ENCODE results near the gene BPIFB6. TPM values are rescaled to one million over a fixed set of nuclear protein-coding genes. Genes with fewer than 3 reads are reported as not detected.

BPIFB6 gene
- total RNA-seq, 6 experiments from 2014 or later: not detected

GRCh38 chr20:33076662-33077372, 45.4 kb downstream of the BPIFB6 start:
- peaks cover 40% of the 10 kb centered on the region for H3K27me3 Mint-ChIP-seq (ENCODE audit: insufficient read depth)

DNA sequence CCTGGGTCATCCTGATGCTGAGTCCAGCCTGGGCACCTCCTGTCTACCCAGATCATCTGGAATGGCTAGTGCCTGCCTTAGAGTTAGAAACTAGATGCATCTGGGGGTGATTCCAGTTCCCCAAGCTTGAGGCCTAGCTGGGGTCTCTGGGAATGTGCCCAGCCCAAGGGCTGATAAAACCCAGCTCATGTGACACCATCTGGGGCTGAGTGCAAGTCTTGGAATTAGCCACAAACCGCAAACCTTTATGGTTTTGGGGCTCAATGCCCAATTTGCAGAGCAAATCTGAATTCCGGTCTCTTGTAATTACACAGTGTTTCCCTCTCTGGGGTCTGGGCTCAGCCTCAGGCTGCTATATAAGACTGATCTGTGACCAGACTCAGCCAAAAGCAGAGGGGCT, 47.8 kb downstream of the BPIFB6 start, which contains the start of gene BPIFB4:
TSS of gene BPIFB4 (plus strand) at position 385 of the 400 bp plus-strand sequence. CDS start 1,884 bp downstream, outside the sequence.
- peak; percentile 64 for DNase-seq
- Mint-ChIP-seq H3K27ac (no peak within 1 kb of the TSS), H3K4me3 (no peak within 1 kb of the TSS), H3K9me3 (no peaks in the 10 kb centered on the region), H3K27me3 (ENCODE audit: insufficient read depth) (peaks cover 36% of the 10 kb centered on the region), H3K36me3 (ENCODE audit: low read depth) (no peaks in the 10 kb centered on the region), H3K4me1 (ENCODE audit: low read depth) (peaks cover 10% of the 10 kb centered on the region)
- no peak for TF ChIP-seq CTCF (IDR thresholded peaks at IDR 0.05)

More at GRCh38 chr20:33076662-33077372, 45.4 kb downstream of the BPIFB6 start:
- H3K4me1 Mint-ChIP-seq (ENCODE audit: low read depth): peaks cover 10% of the 10 kb centered on the region
- no peak for DNase-seq
- peak; percentile 74 for TF ChIP-seq CTCF (IDR thresholded peaks at IDR 0.05)
- H3K36me3 Mint-ChIP-seq (ENCODE audit: low read depth): no peaks in the 10 kb centered on the region
- H3K4me3 Mint-ChIP-seq: no peak overlapping the region
- no peaks in the 10 kb centered on the region for H3K9me3 Mint-ChIP-seq
- H3K27ac Mint-ChIP-seq: no peak overlapping the region

DNA sequence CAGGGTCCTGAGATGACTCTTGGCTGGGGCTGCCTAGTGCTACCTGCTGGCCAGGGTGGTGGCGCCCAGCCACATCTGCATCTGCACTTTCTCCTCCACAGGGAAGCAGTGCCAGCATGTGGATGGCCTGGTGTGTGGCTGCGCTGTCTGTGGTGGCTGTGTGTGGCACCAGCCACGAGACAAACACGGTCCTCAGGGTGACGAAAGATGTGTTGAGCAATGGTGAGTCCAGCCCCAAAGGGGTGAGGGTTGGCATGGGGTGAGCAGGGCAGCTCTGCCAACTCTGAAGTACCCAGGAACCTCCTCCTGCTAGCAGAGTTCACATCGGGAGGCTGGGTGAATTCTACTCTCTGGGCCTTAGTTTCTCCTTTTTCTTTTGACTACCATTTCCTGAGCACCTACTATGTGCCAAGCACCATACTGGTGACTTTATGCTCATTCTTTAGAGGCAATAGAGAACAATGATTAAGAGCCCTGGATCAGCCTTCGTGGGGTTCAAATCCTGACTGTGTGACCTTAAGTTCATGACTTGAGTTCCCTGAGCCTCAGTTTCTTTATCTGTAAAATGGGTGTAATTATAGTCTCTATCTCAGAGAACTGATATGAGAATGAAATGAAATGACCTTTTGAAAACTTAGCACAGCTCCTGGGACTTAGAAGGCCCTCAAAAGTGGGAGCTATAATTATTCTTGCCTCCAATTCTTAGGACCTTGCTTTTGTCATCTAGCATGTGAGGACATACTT, 50.1 kb downstream of the BPIFB6 start:
- H3K9me3 Mint-ChIP-seq: no peaks in the 10 kb centered on the region
- no peak overlapping the region for H3K27ac Mint-ChIP-seq
- H3K36me3 Mint-ChIP-seq (ENCODE audit: low read depth): no peaks in the 10 kb centered on the region
- H3K4me3 Mint-ChIP-seq: no peak overlapping the region
- peaks cover 10% of the 10 kb centered on the region for H3K4me1 Mint-ChIP-seq (ENCODE audit: low read depth)
- no peak for DNase-seq
- peaks cover 35% of the 10 kb centered on the region for H3K27me3 Mint-ChIP-seq (ENCODE audit: insufficient read depth)
- no peak for TF ChIP-seq CTCF (IDR thresholded peaks at IDR 0.05)

DNA sequence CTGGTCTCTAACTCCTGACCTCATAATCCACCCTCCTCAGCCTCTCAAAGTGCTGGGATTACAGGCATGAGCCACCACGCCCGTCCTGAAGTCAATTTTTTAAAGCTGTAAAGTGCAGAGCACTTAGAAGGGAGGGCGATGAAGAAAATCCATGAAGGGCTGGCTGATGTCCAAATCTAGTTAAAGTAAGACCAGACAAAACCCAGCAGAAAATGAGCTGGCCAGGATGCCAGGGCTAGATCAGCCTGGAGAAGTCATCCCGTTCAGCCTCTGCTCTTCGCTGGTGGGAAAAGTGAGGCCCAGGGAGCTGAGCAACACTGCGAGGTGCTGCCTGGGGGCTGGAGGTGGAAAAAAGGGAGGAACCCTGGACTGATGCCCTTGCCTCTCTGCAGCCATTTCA, 51.1 kb downstream of the BPIFB6 start:
- no peak for DNase-seq
- no peak overlapping the region for H3K27ac Mint-ChIP-seq
- no peaks in the 10 kb centered on the region for H3K9me3 Mint-ChIP-seq
- peaks cover 36% of the 10 kb centered on the region for H3K27me3 Mint-ChIP-seq (ENCODE audit: insufficient read depth)
- TF ChIP-seq CTCF (IDR thresholded peaks at IDR 0.05): no peak
- H3K36me3 Mint-ChIP-seq (ENCODE audit: low read depth): no peaks in the 10 kb centered on the region
- no peak overlapping the region for H3K4me3 Mint-ChIP-seq
- peaks cover 10% of the 10 kb centered on the region for H3K4me1 Mint-ChIP-seq (ENCODE audit: low read depth)

DNA sequence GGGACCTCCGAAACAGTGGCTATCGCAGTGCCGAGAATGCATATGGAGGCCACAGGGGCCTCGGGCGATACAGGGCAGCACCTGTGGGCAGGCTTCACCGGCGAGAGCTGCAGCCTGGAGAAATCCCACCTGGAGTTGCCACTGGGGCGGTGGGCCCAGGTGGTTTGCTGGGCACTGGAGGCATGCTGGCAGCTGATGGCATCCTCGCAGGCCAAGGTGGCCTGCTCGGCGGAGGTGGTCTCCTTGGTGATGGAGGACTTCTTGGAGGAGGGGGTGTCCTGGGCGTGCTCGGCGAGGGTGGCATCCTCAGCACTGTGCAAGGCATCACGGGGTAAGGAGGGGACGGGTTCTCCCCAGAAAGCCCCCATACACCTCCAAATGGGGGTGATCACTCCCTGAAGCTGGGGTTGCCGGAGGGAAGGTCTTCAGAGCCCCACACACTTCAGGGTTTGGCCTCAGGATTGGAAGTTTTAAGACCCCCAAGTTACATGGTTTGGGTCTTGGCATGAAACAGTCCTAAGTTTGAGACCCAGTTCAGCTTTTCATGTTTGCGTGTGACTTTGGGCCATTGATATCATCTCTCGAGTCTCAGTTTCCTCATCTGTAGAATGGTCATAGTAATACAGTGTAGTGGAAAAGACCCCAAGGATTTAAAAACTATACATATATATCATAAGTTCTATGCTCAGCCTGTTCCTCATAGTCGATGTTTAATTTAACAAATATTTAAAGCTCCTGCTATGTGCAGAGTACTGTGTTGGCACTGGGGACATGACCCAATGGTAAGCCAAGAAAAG, 52.3 kb downstream of the BPIFB6 start:
- Mint-ChIP-seq H3K4me1 (ENCODE audit: low read depth) (peaks cover 10% of the 10 kb centered on the region), H3K36me3 (ENCODE audit: low read depth) (no peaks in the 10 kb centered on the region)

More for the DNA sequence above, 52.3 kb downstream of the BPIFB6 start:
- no peak for DNase-seq
- H3K9me3 Mint-ChIP-seq: no peaks in the 10 kb centered on the region
- peaks cover 31% of the 10 kb centered on the region for H3K27me3 Mint-ChIP-seq (ENCODE audit: insufficient read depth)
- no peak overlapping the region for H3K4me3 Mint-ChIP-seq
- no peak overlapping the region for H3K27ac Mint-ChIP-seq
- no peak for TF ChIP-seq CTCF (IDR thresholded peaks at IDR 0.05)
